Activated CD8-positive, alpha-beta memory T cell treated with anti-CD3 and anti-CD28 coated beads, Interleukin-2, amount 50 U/mL, for 1 hour (primary cell): ENCODE data around the gene SLC2A3.
"Not testable (repeated sequence)": the region's sequence is repeated elsewhere in the genome, so short reads cannot be mapped to it uniquely, and the experiment has no call there.

Experiments used
- DNase-seq: peaks from one replicate; pipeline ENCODE4 v3.0.0-alpha.2; 2020; ENCODE audit errors: extremely low read depth

Gene SLC2A3

GRCh38 chr12:7951671-7952070 is 15.7 kb upstream of the SLC2A3 start:
- DNase-seq, result no peak

GRCh38 chr12:7950230-7950943 is 14.4 kb upstream of the SLC2A3 start:
- DNase-seq, result not testable (repeated sequence)

- no peak for DNase-seq
These were observed 12.7 kb upstream of the SLC2A3 start for GRCh38 chr12:7948589-7949260.

GRCh38 chr12:7947011-7947410 is 11.0 kb upstream of the SLC2A3 start:
- no peak for DNase-seq

GRCh38 chr12:7944760-7945159 is 8.8 kb upstream of the SLC2A3 start:
- not testable (repeated sequence) for DNase-seq

GRCh38 chr12:7940906-7941305 is 4.9 kb upstream of the SLC2A3 start:
- no peak for DNase-seq

GRCh38 chr12:7937833-7938506 is 2.0 kb upstream of the SLC2A3 start:
- no peak for DNase-seq

GRCh38 chr12:7934889-7935492 is 996 bp downstream of the SLC2A3 start:
- no peak for DNase-seq

- DNase-seq, result no peak
These were observed 1.7 kb downstream of the SLC2A3 start for GRCh38 chr12:7934091-7934888.

- peak; percentile 59 for DNase-seq
These were observed 2.7 kb downstream of the SLC2A3 start for GRCh38 chr12:7933255-7933726.

- not testable (repeated sequence) for DNase-seq
These were observed 3.3 kb downstream of the SLC2A3 start for GRCh38 chr12:7932599-7933240.

- no peak for DNase-seq
These were observed 6.7 kb downstream of the SLC2A3 start for GRCh38 chr12:7929083-7929792.

- DNase-seq, result no peak
These were observed 8.5 kb downstream of the SLC2A3 start for GRCh38 chr12:7927470-7927869.

- DNase-seq, result not testable (repeated sequence)
These were observed 9.8 kb downstream of the SLC2A3 start for GRCh38 chr12:7926068-7926666.

GRCh38 chr12:7923241-7924236 is 12.4 kb downstream of the SLC2A3 start:
- DNase-seq, result no peak

- not testable (repeated sequence) for DNase-seq
These were observed 14.8 kb downstream of the SLC2A3 start for GRCh38 chr12:7921181-7921580.

GRCh38 chr12:7918268-7918590 is 17.8 kb downstream of the SLC2A3 start:
- DNase-seq, result not testable (repeated sequence)

- no peak for DNase-seq
These were observed 18.4 kb downstream of the SLC2A3 start for GRCh38 chr12:7917392-7918267.
